ENCODE measurements around the gene TNFAIP3.

The TNFAIP3 gene

GRCh38 chr6:137873273-137873762, 6.3 kb downstream of the TNFAIP3 start:
- H3K4me3 ChIP-seq (ENCODE audit: low read length): no peak overlapping the region
- TF ChIP-seq, protein P1, sequence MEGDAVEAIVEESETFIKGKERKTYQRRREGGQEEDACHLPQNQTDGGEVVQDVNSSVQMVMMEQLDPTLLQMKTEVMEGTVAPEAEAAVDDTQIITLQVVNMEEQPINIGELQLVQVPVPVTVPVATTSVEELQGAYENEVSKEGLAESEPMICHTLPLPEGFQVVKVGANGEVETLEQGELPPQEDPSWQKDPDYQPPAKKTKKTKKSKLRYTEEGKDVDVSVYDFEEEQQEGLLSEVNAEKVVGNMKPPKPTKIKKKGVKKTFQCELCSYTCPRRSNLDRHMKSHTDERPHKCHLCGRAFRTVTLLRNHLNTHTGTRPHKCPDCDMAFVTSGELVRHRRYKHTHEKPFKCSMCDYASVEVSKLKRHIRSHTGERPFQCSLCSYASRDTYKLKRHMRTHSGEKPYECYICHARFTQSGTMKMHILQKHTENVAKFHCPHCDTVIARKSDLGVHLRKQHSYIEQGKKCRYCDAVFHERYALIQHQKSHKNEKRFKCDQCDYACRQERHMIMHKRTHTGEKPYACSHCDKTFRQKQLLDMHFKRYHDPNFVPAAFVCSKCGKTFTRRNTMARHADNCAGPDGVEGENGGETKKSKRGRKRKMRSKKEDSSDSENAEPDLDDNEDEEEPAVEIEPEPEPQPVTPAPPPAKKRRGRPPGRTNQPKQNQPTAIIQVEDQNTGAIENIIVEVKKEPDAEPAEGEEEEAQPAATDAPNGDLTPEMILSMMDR (IDR thresholded peaks at IDR 0.05; ENCODE audit: insufficient read depth, low read depth, low read length, missing control alignments): no peak
- DNase-seq (ENCODE audit: low read depth): peak; percentile 96

GRCh38 chr6:137874204-137875057, 7.4 kb downstream of the TNFAIP3 start:
- TF ChIP-seq, protein P1 (IDR thresholded peaks at IDR 0.05; ENCODE audit: insufficient read depth, low read depth, low read length, missing control alignments): no peak
- DNase-seq (ENCODE audit: low read depth): peak; percentile 66
- no peak overlapping the region for H3K4me3 ChIP-seq (ENCODE audit: low read length)

- DNase-seq (ENCODE audit: low read depth): no peak
- TF ChIP-seq, protein P1 (IDR thresholded peaks at IDR 0.05; ENCODE audit: insufficient read depth, low read depth, low read length, missing control alignments): no peak
Observed at GRCh38 chr6:137875058-137875520, 8.0 kb downstream of the TNFAIP3 start.

DNA sequence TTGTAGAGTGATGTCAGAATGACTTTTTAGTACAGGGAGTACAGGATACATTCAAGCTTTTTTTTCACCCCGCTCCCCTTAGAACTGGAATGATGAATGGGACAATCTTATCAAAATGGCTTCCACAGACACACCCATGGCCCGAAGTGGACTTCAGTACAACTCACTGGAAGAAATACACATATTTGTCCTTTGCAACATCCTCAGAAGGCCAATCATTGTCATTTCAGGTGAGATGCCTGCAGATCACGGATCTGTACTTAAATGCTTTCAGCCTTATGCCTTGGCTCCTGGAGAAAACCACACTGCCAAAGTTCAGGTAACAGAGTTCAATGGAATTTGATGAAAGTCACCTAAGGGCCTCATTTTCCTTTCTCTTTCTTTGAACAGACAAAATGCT, 8.5 kb downstream of the TNFAIP3 start:
- no peak overlapping the region for H3K4me3 ChIP-seq (ENCODE audit: low read length)
- TF ChIP-seq, protein P1 (IDR thresholded peaks at IDR 0.05; ENCODE audit: insufficient read depth, low read depth, low read length, missing control alignments): no peak
- DNase-seq (ENCODE audit: low read depth): no peak

More at GRCh38 chr6:137875058-137875520, 8.0 kb downstream of the TNFAIP3 start:
- H3K4me3 ChIP-seq (ENCODE audit: low read length): no peak overlapping the region

- no peak for DNase-seq (ENCODE audit: low read depth)
- TF ChIP-seq, protein P1 (IDR thresholded peaks at IDR 0.05; ENCODE audit: insufficient read depth, low read depth, low read length, missing control alignments): no peak
- no peak overlapping the region for H3K4me3 ChIP-seq (ENCODE audit: low read length)
Observed at GRCh38 chr6:137876547-137876946, 9.5 kb downstream of the TNFAIP3 start.

DNA sequence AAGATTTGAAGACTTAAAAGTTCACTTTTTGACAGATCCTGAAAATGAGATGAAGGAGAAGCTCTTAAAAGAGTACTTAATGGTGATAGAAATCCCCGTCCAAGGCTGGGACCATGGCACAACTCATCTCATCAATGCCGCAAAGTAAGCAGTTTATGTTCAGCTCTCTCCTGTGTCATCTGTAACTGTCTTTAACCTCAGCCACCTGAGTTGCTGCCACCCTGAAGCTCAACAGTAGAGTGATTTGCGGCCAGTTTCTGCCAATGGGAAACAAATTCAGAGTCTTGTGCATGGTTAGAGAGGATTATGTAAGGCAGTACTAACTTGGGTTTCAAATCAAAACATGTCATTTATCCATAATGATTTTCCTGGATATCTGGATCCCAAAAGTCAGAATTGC, 10.1 kb downstream of the TNFAIP3 start:
- DNase-seq (ENCODE audit: low read depth): no peak
- H3K4me3 ChIP-seq (ENCODE audit: low read length): no peak overlapping the region
- TF ChIP-seq, protein P1 (IDR thresholded peaks at IDR 0.05; ENCODE audit: insufficient read depth, low read depth, low read length, missing control alignments): no peak
